Stimulated activated naive CD4-positive, alpha-beta T cell (primary cell): ENCODE data around the gene ZNF10.

Experiments
- DNase-seq, 6 experiments: peaks; one replicate each; lab custom pipeline; 2025; lab: John Stamatoyannopoulos, UW

The ZNF10 gene

GRCh38 chr12:133130038-133130807 is at the start of gene ZNF10, which contains the start of gene ZNF891:
Gene ZNF10 (plus strand): TSS chr12:133130627. CDS start chr12:133144493, 13,866 bp downstream.
Gene ZNF891 (minus strand): TSS chr12:133130274. CDS start chr12:133121918, 8,356 bp downstream.
- DNase-seq = peak; percentile 94 to 98 (median 95)

- DNase-seq = peak in 1 of 6 experiments; percentile 16
Measured at GRCh38 chr12:133081159-133081780, 49.2 kb upstream of the ZNF10 start.

GRCh38 chr12:133083345-133083744 is 47.1 kb upstream of the ZNF10 start:
- DNase-seq = no peak

GRCh38 chr12:133105620-133106019 is 24.8 kb upstream of the ZNF10 start:
- no peak for DNase-seq

GRCh38 chr12:133106253-133106652 is 24.2 kb upstream of the ZNF10 start:
- DNase-seq = no peak

- DNase-seq = no peak
Measured at GRCh38 chr12:133107121-133107520, 23.3 kb upstream of the ZNF10 start.

- DNase-seq = no peak
Measured at GRCh38 chr12:133108150-133108549, 22.3 kb upstream of the ZNF10 start.

GRCh38 chr12:133120385-133121191 is 9.8 kb upstream of the ZNF10 start:
- DNase-seq = no peak

GRCh38 chr12:133124674-133125073 is 5.8 kb upstream of the ZNF10 start:
- no peak for DNase-seq

GRCh38 chr12:133129368-133130037 is 924 bp upstream of the ZNF10 start:
- peak in 3 of 6 experiments; percentile 3 to 14 (median 4) for DNase-seq

- peak in 2 of 6 experiments; percentile 62 to 71 for DNase-seq
Measured at GRCh38 chr12:133130808-133131128, 341 bp downstream of the ZNF10 start.

GRCh38 chr12:133135747-133136146 is 5.3 kb downstream of the ZNF10 start:
- no peak for DNase-seq

- no peak for DNase-seq
Measured at GRCh38 chr12:133145981-133146380, 15.6 kb downstream of the ZNF10 start.

GRCh38 chr12:133156125-133156690 is 25.8 kb downstream of the ZNF10 start:
- DNase-seq = no peak

- no peak for DNase-seq
Measured at GRCh38 chr12:133165776-133166175, 35.3 kb downstream of the ZNF10 start.

- no peak for DNase-seq
Measured at GRCh38 chr12:133172491-133172890, 42.1 kb downstream of the ZNF10 start.

GRCh38 chr12:133174901-133175300 is 44.5 kb downstream of the ZNF10 start:
- no peak for DNase-seq

GRCh38 chr12:133180669-133181068 is 50.2 kb downstream of the ZNF10 start:
- no peak for DNase-seq

GRCh38 chr12:133181238-133181959 is 51.0 kb downstream of the ZNF10 start, which contains the start of gene ZNF268:
Gene ZNF268 (plus strand): TSS chr12:133181495. CDS start chr12:133181998, 503 bp downstream.
- peak; percentile 73 to 89 (median 78) for DNase-seq

GRCh38 chr12:133190176-133190575 is 59.7 kb downstream of the ZNF10 start:
- DNase-seq = no peak

- DNase-seq = no peak
Measured at GRCh38 chr12:133192847-133193246, 62.4 kb downstream of the ZNF10 start.
